GM10248 (cell line): ENCODE data around the gene UBE4A.

ENCODE experiments used
- CTCF ChIA-PET: fragments of 300-600 bp; sonication (Branson Sonifier 250); formaldehyde crosslinking; extraction: SDS; loops from one replicate; lab custom pipeline; 2021; ENCODE audit warnings: antibody characterized with exemption; lab: Yijun Ruan, JAX
- POLR2A ChIA-PET: fragments of 350-650 bp; sonication (Branson Sonifier 250); formaldehyde crosslinking; extraction: SDS; loops from one replicate; lab custom pipeline; 2020; ENCODE audit warnings: antibody characterized with exemption; lab: Yijun Ruan, JAX
- DNase-seq: peaks from one replicate; pipeline ENCODE4 v3.0.0; 2012; ENCODE audit errors: extremely low spot score
- CTCF ChIP-seq: IDR thresholded peaks from 2 replicates; pipeline ENCODE4 v1.5.1; 2012; ENCODE audit warnings: mild to moderate bottlenecking, low read depth; ENCODE audit errors: extremely low read depth, missing control alignments, control extremely low read depth

UBE4A gene

DNA sequence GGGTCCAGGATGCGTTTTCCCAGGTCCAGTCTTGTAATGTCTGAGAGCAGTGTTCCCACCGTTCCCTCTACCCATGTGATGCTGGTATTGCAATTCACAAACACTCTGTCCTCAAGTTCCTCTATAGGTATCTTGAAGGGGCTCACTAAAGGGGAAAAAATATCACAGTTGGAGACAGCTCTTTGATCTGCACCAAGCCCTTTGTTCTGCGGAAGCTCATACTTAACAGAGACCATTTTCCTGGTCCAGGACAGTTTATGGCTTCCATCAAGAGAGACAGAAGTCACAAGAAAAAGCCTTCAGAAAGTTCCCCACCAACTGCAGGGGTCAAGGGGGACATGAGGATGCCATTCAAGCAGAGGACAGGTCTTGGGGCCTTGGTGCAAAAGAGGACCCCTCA, 19.0 kb upstream of the UBE4A start:
- no peak for TF ChIP-seq CTCF
- ChIA-PET POLR2A (no interaction called here), CTCF (interaction anchor here (1.5 to 2.3 kb wide), 4 partner anchors 13 to 142 kb away, joined by 4 to 7 read pairs (median 6); no protein-coding TSS in a partner anchor)
- no peak for DNase-seq

GRCh38 chr11:118341261-118341660, 18.1 kb upstream of the UBE4A start:
- no peak for DNase-seq
- ChIA-PET CTCF (interaction anchor here (1.4 to 2.3 kb wide), 4 partner anchors 30 to 169 kb away, joined by 3 to 6 read pairs (median 5); no protein-coding TSS in a partner anchor), POLR2A (no interaction called here)
- no peak for TF ChIP-seq CTCF

DNA sequence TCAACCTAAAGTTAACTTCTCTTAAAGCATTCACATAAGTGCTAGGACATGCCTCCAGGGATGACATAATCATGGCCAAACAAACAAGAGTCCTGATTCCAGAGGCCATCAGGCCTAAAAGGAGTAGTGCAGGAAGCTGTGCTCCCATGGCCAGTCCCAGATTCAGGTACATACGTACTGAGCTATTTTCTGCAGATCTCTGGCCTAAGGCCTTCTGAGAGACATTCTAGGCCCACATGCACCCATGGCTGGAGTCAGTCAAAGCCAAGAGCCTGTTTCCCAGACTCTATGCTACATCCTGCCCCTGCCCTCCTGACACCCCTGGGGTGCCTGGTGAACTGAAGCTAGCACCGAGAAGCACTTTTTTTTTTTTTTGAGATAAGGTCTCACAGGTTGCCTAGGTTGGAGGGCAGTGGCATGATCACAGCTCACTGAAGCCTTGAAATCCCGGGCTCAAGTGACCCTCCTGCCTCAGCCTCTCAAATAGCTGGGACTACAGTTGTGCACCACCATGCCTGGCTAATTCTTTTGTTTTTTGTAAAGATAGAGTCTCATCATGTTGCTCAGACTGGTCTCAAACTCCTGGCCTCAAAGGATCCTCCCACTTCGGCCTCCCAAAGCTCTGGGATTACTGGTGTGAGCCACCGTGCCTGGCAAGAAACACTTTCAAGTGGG, 17.4 kb upstream of the UBE4A start:
- ChIA-PET POLR2A (no interaction called here), CTCF (interaction anchor here (1.1 to 2.3 kb wide), 5 partner anchors 12 to 170 kb away, joined by 3 to 6 read pairs (median 4); no protein-coding TSS in a partner anchor)
- no peak for DNase-seq
- TF ChIP-seq CTCF: no peak

- no peak for TF ChIP-seq CTCF
- ChIA-PET POLR2A (no interaction called here), CTCF (interaction anchor here (1.1 to 2.3 kb wide), 3 partner anchors 11 to 171 kb away, joined by 3 to 6 read pairs (median 4); no protein-coding TSS in a partner anchor)
- DNase-seq: no peak
Observed at GRCh38 chr11:118342503-118343161, 16.8 kb upstream of the UBE4A start, which contains the start of gene CD3D. CD3D (minus strand) TSS chr11:118342705; CDS start chr11:118342607, 98 bp downstream.

- CTCF ChIA-PET: no interaction called here
- TF ChIP-seq CTCF: no peak
Observed at GRCh38 chr11:118343248-118343647, 16.2 kb upstream of the UBE4A start.

DNA sequence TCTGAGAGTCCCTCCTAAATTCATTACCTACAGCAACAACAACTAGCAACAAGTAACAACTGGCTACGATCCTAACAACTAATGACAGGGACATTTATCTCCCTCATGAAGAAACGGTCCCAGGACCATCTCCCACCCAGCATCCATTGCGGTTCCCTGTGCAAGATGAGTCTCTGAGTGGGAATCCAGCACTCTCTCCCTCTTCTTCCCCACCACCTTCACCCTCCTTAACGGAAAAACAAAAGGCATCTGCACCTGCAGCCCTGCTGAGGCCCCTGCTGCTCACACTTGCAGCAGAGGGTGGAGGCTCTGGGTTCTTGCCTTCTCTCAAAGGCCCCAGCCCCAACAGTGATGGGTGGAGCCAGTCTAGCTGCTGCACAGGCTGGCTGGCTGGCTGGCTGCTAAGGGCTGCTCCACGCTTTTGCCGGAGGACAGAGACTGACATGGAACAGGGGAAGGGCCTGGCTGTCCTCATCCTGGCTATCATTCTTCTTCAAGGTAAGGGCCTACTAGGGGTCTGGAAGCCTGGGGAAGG, 15.4 kb upstream of the UBE4A start, which contains the start of gene CD3G:
TSS of gene CD3G (plus strand) at position 364 of the 535 bp plus-strand sequence. CDS start at position 444, 80 bp downstream.
- POLR2A ChIA-PET: no interaction called here
- CTCF ChIA-PET: no interaction called here
- DNase-seq: no peak
- no peak for TF ChIP-seq CTCF

More at GRCh38 chr11:118343248-118343647, 16.2 kb upstream of the UBE4A start:
- POLR2A ChIA-PET: no interaction called here
- DNase-seq: no peak
